K562 (cell line): ENCODE measurements around the gene RABGAP1L. TPM values are rescaled to one million over a fixed set of nuclear protein-coding genes. Genes with fewer than 3 reads are reported as not detected.

Experiments
- ARID1B ChIP-seq: fragments of 450-650 bp; IDR thresholded peaks from 2 replicates; pipeline ENCODE4 v1.6.1; 2016; ENCODE audit warnings: antibody characterized with exemption, mild to moderate bottlenecking, inconsistent platforms
- BACH1 ChIP-seq: fragments of 200-800 bp; sonication (Bioruptor generic); IDR thresholded peaks from 2 replicates; pipeline ENCODE4 v1.6.1; 2016; ENCODE audit warnings: missing genetic modification characterization, missing compliant biosample characterization
- CHAMP1 ChIP-seq: fragments of 450-650 bp; IDR thresholded peaks from 2 replicates; pipeline ENCODE4 v1.6.1; 2016; ENCODE audit warnings: mild to moderate bottlenecking
- DLX4 ChIP-seq: fragments of 250-450 bp; sonication (Bioruptor Pico); IDR thresholded peaks from 2 replicates; pipeline ENCODE4 v1.6.1; 2021; ENCODE audit warnings: mild to moderate bottlenecking
- ELF1 ChIP-seq: fragments of 200-800 bp; sonication (Bioruptor generic); IDR thresholded peaks from 2 replicates; pipeline ENCODE4 v1.6.1; 2016; ENCODE audit warnings: missing genetic modification characterization, missing compliant biosample characterization
- FOXO4 ChIP-seq: fragments of 450-650 bp; formaldehyde crosslinking; IDR thresholded peaks from 2 replicates; pipeline ENCODE4 v1.4.0; 2020; ENCODE audit warnings: mild to moderate bottlenecking, moderate library complexity
- HCFC1 ChIP-seq: IDR thresholded peaks from 2 replicates; pipeline ENCODE4 v1.6.1; 2012; ENCODE audit warnings: low read depth, low read length, improper control_type of control experiment
- HINFP ChIP-seq: fragments of 450-650 bp; conservative IDR thresholded peaks from 2 replicates; pipeline ENCODE4 v1.6.1; 2016; ENCODE audit warnings: missing genetic modification characterization, low read depth, mild to moderate bottlenecking, control low read depth, missing compliant biosample characterization
- HIVEP1 ChIP-seq: fragments of 250-450 bp; sonication (Bioruptor Pico); IDR thresholded peaks from 2 replicates; pipeline ENCODE4 v1.4.0; 2020; ENCODE audit warnings: mild to moderate bottlenecking
- MAFF ChIP-seq: IDR thresholded peaks from 2 replicates; pipeline ENCODE4 v1.6.1; 2012; ENCODE audit warnings: low read length, improper control_type of control experiment
- NUFIP1 ChIP-seq: fragments of 450-650 bp; IDR thresholded peaks from 2 replicates; pipeline ENCODE4 v1.6.1; 2018; ENCODE audit not compliant: partially characterized antibody
- PKNOX1 ChIP-seq: fragments of 450-650 bp; IDR thresholded peaks from 2 replicates; pipeline ENCODE4 v1.6.1; 2016
- SIN3A ChIP-seq, 2 experiments: fragments of 150-350 bp in 1 of 2; IDR thresholded peaks; 2 replicates each; pipeline ENCODE4 v1.6.1; 2011 to 2016; ENCODE audit warnings: borderline replicate concordance in 2 of 2, low read depth in 2 of 2, low read length in 2 of 2, mild to moderate bottlenecking in 2 of 2, moderate library complexity in 2 of 2; ENCODE audit not compliant: control insufficient read depth in 1 of 2
- STAT6 ChIP-seq: sonication (generic); formaldehyde crosslinking; IDR thresholded peaks from 2 replicates; pipeline ENCODE4 v1.8.1; 2023; ENCODE audit warnings: mild to moderate bottlenecking, missing genetic modification reagents
- THRB ChIP-seq: fragments of 450-650 bp; formaldehyde crosslinking; conservative IDR thresholded peaks from 2 replicates; pipeline ENCODE4 v1.4.0; 2022; ENCODE audit warnings: mild to moderate bottlenecking, missing genetic modification characterization
- ZC3H11A ChIP-seq: IDR thresholded peaks from 2 replicates; pipeline ENCODE4 v1.6.1; 2012; ENCODE audit warnings: low read depth, low read length, improper control_type of control experiment
- ZNF408 ChIP-seq: fragments of 250-450 bp; sonication (Bioruptor Pico); IDR thresholded peaks from 2 replicates; pipeline ENCODE4 v1.4.0; 2020; ENCODE audit warnings: low read depth, mild to moderate bottlenecking, moderate library complexity
- polyA plus RNA-seq, 8 experiments: library from polyadenylated mRNA; depleted of rRNA in 4 of 8; stranded (reverse) in 5 of 8; unstranded in 3 of 8; fragments of >200 nt; fragmentation: Nextera tagmentation in 2 of 8; fragmentation: Illumina TruSeq in 1 of 8; extraction: Ambion mirVana in 2 of 8; extraction: Trizol in 1 of 8; gene quantifications; 2 replicates each; pipeline versions ENCODE4 v1.2.1 to v1.2.3, GENCODE V29; 2011 to 2014; ENCODE audit warnings: inconsistent platforms in 1 of 8, missing spikeins in 1 of 8
- total RNA-seq, 7 experiments: library from RNA; depleted of rRNA in 6 of 7; stranded (reverse); fragments of >200 nt in 6 of 7; fragmentation: Illumina TruSeq in 2 of 7; extraction: Trizol in 2 of 7; gene quantifications; 2 replicates each; pipeline versions ENCODE4 v1.2.1 to v1.2.3, GENCODE V29; 2011 to 2021; ENCODE audit warnings: low replicate concordance in 1 of 7

RABGAP1L gene
- total and polyA plus RNA-seq, 9 of the 15 experiments (the other 6 are each of a cell fraction or from before 2014, with no cell fraction given), result 16.5 to 44.9 (median 26.7) TPM

GRCh38 chr1:174428033-174428432 is 268.7 kb downstream of the RABGAP1L start (continued):
- no peak for TF ChIP-seq DLX4 (CRISPR knock-in tag)
- no peak for TF ChIP-seq HCFC1
- TF ChIP-seq ARID1B, result peak; percentile 48
- TF ChIP-seq ELF1 (tag), result no peak
- no peak for TF ChIP-seq ZNF408 (CRISPR knock-in tag)
- TF ChIP-seq FOXO4 (CRISPR knock-in tag), result no peak
- TF ChIP-seq ZC3H11A, result no peak
- peak; percentile 62; the same call in 1 of the 2 replicates for TF ChIP-seq BACH1
- TF ChIP-seq NUFIP1, result no peak
- TF ChIP-seq HIVEP1 (CRISPR knock-in tag), result no peak
- 0 out of 2 replicates have a peak, but pooled peaks have one; percentile 29 for TF ChIP-seq CHAMP1
- peak; percentile 27; the same call in 1 of the 2 replicates for TF ChIP-seq PKNOX1
- TF ChIP-seq THRB, result no peak
- TF ChIP-seq SIN3A (IDR thresholded peaks at IDR 0.05; ENCODE audit: borderline replicate concordance in 2 of 2, control insufficient read depth in 1 of 2, low read depth in 2 of 2, low read length in 2 of 2), result no peak
- TF ChIP-seq STAT6, result no peak
- TF ChIP-seq MAFF, result peak; percentile 100
- TF ChIP-seq HINFP (tag), result no peak
